Liver (tissue), 9 donors: ENCODE results near the gene GALNT9. TPM values are rescaled to one million over a fixed set of nuclear protein-coding genes. Genes with fewer than 3 reads are reported as not detected.

ENCODE experiments used
- DNase-seq: peaks from one replicate; pipeline ENCODE4 v3.0.0-alpha.2; 2017; ENCODE audit warnings: low spot score
- H3K27ac ChIP-seq, 2 donors: one replicate each; pipeline ENCODE4 v1.7.0; 2013; ENCODE audit warnings: inconsistent platforms in 2 of 2, low read length in 2 of 2, control low read depth in 1 of 2, low read depth in 1 of 2, mild to moderate bottlenecking in 1 of 2
- H3K27me3 ChIP-seq, 4 donors: one replicate each; pipeline versions ENCODE4 v1.6.1 to v1.7.0; 2013; ENCODE audit warnings: low read length in 3 of 4, inconsistent platforms in 1 of 4, mild to moderate bottlenecking in 1 of 4, moderate library complexity in 1 of 4; ENCODE audit not compliant: control insufficient read depth in 4 of 4, insufficient read depth in 4 of 4
- H3K36me3 ChIP-seq, 4 donors: one replicate each; pipeline versions ENCODE4 v1.6.1 to v1.7.0; 2013; ENCODE audit warnings: low read length in 3 of 4, mild to moderate bottlenecking in 3 of 4, low read depth in 1 of 4, moderate library complexity in 1 of 4; ENCODE audit not compliant: control insufficient read depth in 4 of 4, insufficient read depth in 3 of 4
- H3K4me1 ChIP-seq, 4 donors: one replicate each; pipeline versions ENCODE4 v1.6.1 to v1.7.0; 2013; ENCODE audit warnings: low read length in 3 of 4, mild to moderate bottlenecking in 3 of 4, moderate library complexity in 1 of 4; ENCODE audit not compliant: control insufficient read depth in 4 of 4, insufficient read depth in 4 of 4
- H3K4me3 ChIP-seq, 3 donors: one replicate each; pipeline versions ENCODE4 v1.6.1 to v1.7.0; 2013; ENCODE audit warnings: low read length in 3 of 3, control low read depth in 1 of 3, low read depth in 1 of 3, mild to moderate bottlenecking in 1 of 3
- H3K9ac ChIP-seq, 2 donors: one replicate each; pipeline ENCODE4 v1.7.0; 2013; ENCODE audit warnings: low read length in 2 of 2, mild to moderate bottlenecking in 2 of 2, moderate library complexity in 2 of 2, control low read depth in 1 of 2, low read depth in 1 of 2
- H3K9me3 ChIP-seq, 4 donors: one replicate each; pipeline versions ENCODE4 v1.6.1 to v1.7.0; 2013; ENCODE audit warnings: low read length in 3 of 4; ENCODE audit not compliant: control insufficient read depth in 4 of 4
- EGR1 ChIP-seq, 2 donors: IDR thresholded peaks; 2 replicates each; pipeline ENCODE4 v1.6.1; 2016 to 2018; ENCODE audit warnings: antibody characterized with exemption in 2 of 2, low read depth in 2 of 2
- GABPA ChIP-seq, 2 donors: IDR thresholded peaks in 1 of 2; conservative IDR thresholded peaks in 1 of 2; 2 replicates each; pipeline ENCODE4 v1.6.1; 2016; ENCODE audit warnings: antibody characterized with exemption in 2 of 2, mild to moderate bottlenecking in 1 of 2, moderate library complexity in 1 of 2
- HNF4A ChIP-seq, 2 donors: conservative IDR thresholded peaks; 2 replicates each; pipeline ENCODE4 v1.6.1; 2016; ENCODE audit warnings: antibody characterized with exemption in 2 of 2, mild to moderate bottlenecking in 2 of 2
- HNF4G ChIP-seq: IDR thresholded peaks from 2 replicates; pipeline ENCODE4 v1.6.1; 2016; ENCODE audit warnings: antibody characterized with exemption
- NR2F2 ChIP-seq: IDR thresholded peaks from 2 replicates; pipeline ENCODE4 v1.6.1; 2016; ENCODE audit warnings: antibody characterized with exemption
- RAD21 ChIP-seq, 2 donors: IDR thresholded peaks; 2 replicates each; pipeline ENCODE4 v1.6.1; 2016; ENCODE audit warnings: antibody characterized with exemption in 2 of 2, mild to moderate bottlenecking in 2 of 2
- RXRA ChIP-seq, 2 donors: IDR thresholded peaks; 2 replicates each; pipeline ENCODE4 v1.6.1; 2017 to 2018; ENCODE audit warnings: antibody characterized with exemption in 2 of 2, mild to moderate bottlenecking in 1 of 2
- SP1 ChIP-seq: IDR thresholded peaks from 2 replicates; pipeline ENCODE4 v1.6.1; 2018; ENCODE audit warnings: antibody characterized with exemption, mild to moderate bottlenecking
- TAF1 ChIP-seq: conservative IDR thresholded peaks from 2 replicates; pipeline ENCODE4 v1.6.1; 2016; ENCODE audit warnings: antibody characterized with exemption, mild to moderate bottlenecking
- WGBS: extraction: QIAGEN DNeasy Blood & Tissue Kit; methylation state at CpG from one replicate; pipeline ENCODE4 v1.1.7; 2013; 5-methylcytosine and 5-hydroxymethylcytosine counted together
- polyA plus RNA-seq, 2 donors: library from polyadenylated mRNA; stranded (reverse) in 1 of 2; unstranded in 1 of 2; fragments of 200-250 nt in 1 of 2; fragments of >200 nt in 1 of 2; fragmentation: Nextera tagmentation in 1 of 2; extraction: Ambion mirVana in 1 of 2; gene quantifications; one replicate each; pipeline versions ENCODE4 v1.2.1 to v1.2.3, GENCODE V29; 2013 to 2015
- total RNA-seq, 2 donors: library from RNA; depleted of rRNA; stranded (reverse); fragments of >200 nt; gene quantifications; one replicate each; pipeline ENCODE4 v1.2.3, GENCODE V29; 2014
- TF ChIP-seq, protein P1 (sequence below): fragments of 150-350 bp; IDR thresholded peaks from 2 replicates; pipeline ENCODE4 v1.5.1; 2017; ENCODE audit warnings: improper control_type of control experiment, low read depth, low read length; ENCODE audit not compliant: missing input control
- TF ChIP-seq, protein P2 (sequence below): IDR thresholded peaks from 2 replicates; pipeline ENCODE4 v1.6.1; 2016; ENCODE audit warnings: antibody characterized with exemption
- TF ChIP-seq, protein P3 (sequence below): IDR thresholded peaks from 2 replicates; pipeline ENCODE4 v1.6.1; 2016; ENCODE audit warnings: antibody characterized with exemption, mild to moderate bottlenecking
- TF ChIP-seq, protein P4 (sequence below): IDR thresholded peaks from 2 replicates; pipeline ENCODE4 v1.6.1; 2016; ENCODE audit warnings: antibody characterized with exemption
- donor health status: healthy.
- donor health status: healthy.
- donor health status: healthy.
- donor health status: healthy.
- donor health status: healthy.

GALNT9 gene
- total and polyA plus RNA-seq, 4 donors: 0.05 to 0.25 (median 0.09) TPM; not detected in 1

DNA sequence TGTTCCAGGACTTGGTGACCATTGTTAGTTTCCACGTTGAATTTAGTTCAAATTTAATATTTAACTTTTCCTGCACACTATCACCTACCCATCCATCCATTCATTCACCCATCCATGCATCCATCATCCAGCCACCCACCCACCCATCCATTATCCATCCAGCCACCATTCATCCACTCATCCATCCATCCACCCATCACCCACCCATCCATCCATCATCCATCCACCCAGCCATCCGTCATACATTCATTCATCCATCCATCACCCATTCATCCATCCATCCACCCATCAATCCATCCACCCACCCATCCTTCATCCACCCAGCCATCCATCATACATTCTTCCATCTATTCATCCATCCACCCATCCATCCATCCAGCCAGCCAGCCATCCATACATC lies 163.3 kb downstream of the GALNT9 start (continued):
- TF ChIP-seq, protein P1, sequence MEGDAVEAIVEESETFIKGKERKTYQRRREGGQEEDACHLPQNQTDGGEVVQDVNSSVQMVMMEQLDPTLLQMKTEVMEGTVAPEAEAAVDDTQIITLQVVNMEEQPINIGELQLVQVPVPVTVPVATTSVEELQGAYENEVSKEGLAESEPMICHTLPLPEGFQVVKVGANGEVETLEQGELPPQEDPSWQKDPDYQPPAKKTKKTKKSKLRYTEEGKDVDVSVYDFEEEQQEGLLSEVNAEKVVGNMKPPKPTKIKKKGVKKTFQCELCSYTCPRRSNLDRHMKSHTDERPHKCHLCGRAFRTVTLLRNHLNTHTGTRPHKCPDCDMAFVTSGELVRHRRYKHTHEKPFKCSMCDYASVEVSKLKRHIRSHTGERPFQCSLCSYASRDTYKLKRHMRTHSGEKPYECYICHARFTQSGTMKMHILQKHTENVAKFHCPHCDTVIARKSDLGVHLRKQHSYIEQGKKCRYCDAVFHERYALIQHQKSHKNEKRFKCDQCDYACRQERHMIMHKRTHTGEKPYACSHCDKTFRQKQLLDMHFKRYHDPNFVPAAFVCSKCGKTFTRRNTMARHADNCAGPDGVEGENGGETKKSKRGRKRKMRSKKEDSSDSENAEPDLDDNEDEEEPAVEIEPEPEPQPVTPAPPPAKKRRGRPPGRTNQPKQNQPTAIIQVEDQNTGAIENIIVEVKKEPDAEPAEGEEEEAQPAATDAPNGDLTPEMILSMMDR: no peak
- no peak for TF ChIP-seq EGR1 (IDR thresholded peaks at IDR 0.05; ENCODE audit: low read depth in 2 of 2)
- TF ChIP-seq, protein P2, sequence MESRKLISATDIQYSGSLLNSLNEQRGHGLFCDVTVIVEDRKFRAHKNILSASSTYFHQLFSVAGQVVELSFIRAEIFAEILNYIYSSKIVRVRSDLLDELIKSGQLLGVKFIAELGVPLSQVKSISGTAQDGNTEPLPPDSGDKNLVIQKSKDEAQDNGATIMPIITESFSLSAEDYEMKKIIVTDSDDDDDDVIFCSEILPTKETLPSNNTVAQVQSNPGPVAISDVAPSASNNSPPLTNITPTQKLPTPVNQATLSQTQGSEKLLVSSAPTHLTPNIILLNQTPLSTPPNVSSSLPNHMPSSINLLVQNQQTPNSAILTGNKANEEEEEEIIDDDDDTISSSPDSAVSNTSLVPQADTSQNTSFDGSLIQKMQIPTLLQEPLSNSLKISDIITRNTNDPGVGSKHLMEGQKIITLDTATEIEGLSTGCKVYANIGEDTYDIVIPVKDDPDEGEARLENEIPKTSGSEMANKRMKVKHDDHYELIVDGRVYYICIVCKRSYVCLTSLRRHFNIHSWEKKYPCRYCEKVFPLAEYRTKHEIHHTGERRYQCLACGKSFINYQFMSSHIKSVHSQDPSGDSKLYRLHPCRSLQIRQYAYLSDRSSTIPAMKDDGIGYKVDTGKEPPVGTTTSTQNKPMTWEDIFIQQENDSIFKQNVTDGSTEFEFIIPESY: no peak
- TF ChIP-seq GABPA (IDR thresholded peaks at IDR 0.05 in 1 of 2, conservative IDR thresholded peaks at IDR 0.05 in 1 of 2): no peak
- TF ChIP-seq SP1: no peak
- TF ChIP-seq RXRA (IDR thresholded peaks at IDR 0.05): no peak
- no peak for TF ChIP-seq HNF4A (conservative IDR thresholded peaks at IDR 0.05)

DNA sequence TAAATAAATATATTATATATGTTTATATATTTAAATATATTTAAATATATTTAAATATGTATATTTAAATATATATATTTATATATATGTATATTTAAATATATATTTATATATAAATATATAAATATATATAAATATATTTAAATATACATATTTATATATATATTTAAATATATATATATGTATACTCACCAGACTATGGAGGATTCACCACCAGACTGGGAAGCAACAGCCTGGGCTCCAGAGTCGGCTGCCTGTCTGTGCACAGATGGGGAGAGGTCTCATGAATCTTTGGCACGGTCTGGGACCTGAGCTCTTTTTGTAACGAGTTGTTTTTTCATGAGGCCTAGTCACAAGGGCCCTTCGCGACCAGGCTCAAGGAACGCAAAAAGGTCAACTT lies 163.8 kb downstream of the GALNT9 start:
- WGBS: 97% methylated on average over 6 of the region's 6 CpGs
- peaks cover 2 to 14% (median 11%) of the 10 kb centered on the region in 4 donors for H3K4me1 ChIP-seq
- DNase-seq: no peak
- no peak overlapping the region for H3K4me3 ChIP-seq
- TF ChIP-seq HNF4G: no peak
- TF ChIP-seq TAF1: no peak
- no peak for TF ChIP-seq NR2F2
- TF ChIP-seq, protein P3, sequence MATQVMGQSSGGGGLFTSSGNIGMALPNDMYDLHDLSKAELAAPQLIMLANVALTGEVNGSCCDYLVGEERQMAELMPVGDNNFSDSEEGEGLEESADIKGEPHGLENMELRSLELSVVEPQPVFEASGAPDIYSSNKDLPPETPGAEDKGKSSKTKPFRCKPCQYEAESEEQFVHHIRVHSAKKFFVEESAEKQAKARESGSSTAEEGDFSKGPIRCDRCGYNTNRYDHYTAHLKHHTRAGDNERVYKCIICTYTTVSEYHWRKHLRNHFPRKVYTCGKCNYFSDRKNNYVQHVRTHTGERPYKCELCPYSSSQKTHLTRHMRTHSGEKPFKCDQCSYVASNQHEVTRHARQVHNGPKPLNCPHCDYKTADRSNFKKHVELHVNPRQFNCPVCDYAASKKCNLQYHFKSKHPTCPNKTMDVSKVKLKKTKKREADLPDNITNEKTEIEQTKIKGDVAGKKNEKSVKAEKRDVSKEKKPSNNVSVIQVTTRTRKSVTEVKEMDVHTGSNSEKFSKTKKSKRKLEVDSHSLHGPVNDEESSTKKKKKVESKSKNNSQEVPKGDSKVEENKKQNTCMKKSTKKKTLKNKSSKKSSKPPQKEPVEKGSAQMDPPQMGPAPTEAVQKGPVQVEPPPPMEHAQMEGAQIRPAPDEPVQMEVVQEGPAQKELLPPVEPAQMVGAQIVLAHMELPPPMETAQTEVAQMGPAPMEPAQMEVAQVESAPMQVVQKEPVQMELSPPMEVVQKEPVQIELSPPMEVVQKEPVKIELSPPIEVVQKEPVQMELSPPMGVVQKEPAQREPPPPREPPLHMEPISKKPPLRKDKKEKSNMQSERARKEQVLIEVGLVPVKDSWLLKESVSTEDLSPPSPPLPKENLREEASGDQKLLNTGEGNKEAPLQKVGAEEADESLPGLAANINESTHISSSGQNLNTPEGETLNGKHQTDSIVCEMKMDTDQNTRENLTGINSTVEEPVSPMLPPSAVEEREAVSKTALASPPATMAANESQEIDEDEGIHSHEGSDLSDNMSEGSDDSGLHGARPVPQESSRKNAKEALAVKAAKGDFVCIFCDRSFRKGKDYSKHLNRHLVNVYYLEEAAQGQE: no peak
- TF ChIP-seq RAD21 (IDR thresholded peaks at IDR 0.05): no peak
- no peaks in the 10 kb centered on the region for H3K9me3 ChIP-seq
- H3K27me3 ChIP-seq: peaks cover 0 to 4% (median 0%) of the 10 kb centered on the region in 4 donors
- H3K27ac ChIP-seq: no peak overlapping the region
- no peaks in the 10 kb centered on the region for H3K36me3 ChIP-seq
- no peak overlapping the region for H3K9ac ChIP-seq

DNA sequence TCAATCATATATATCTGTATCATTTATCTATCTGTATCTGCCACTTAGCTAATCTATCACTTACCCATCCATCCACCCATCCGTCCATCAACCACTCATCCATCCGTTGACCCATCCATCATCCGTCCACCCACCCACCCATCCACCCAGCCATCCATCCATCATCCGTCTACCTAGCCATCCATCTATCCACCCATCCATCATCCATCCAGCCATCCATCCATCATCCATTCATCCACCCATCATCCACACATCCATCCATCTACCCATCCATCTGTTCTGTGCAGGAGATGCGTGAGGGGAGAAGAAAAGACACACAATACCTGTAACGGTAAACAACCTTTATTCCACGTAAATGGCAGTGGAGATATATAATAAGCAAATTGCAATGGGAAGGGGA lies 165.0 kb downstream of the GALNT9 start:
- no peak overlapping the region for H3K9ac ChIP-seq
- 80% methylated on average over 7 of the region's 7 CpGs for WGBS
- no peak overlapping the region for H3K27ac ChIP-seq
- TF ChIP-seq HNF4A (conservative IDR thresholded peaks at IDR 0.05): no peak
- TF ChIP-seq, protein P2: no peak
- TF ChIP-seq, protein P4, sequence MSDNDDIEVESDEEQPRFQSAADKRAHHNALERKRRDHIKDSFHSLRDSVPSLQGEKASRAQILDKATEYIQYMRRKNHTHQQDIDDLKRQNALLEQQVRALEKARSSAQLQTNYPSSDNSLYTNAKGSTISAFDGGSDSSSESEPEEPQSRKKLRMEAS: no peak
- no peak for TF ChIP-seq SP1
- peaks cover 0 to 2% (median 0%) of the 10 kb centered on the region in 4 donors for H3K27me3 ChIP-seq
- no peaks in the 10 kb centered on the region for H3K36me3 ChIP-seq
- no peak overlapping the region for H3K4me3 ChIP-seq
- peaks cover 2 to 14% (median 11%) of the 10 kb centered on the region in 4 donors for H3K4me1 ChIP-seq
- H3K9me3 ChIP-seq: no peaks in the 10 kb centered on the region
- no peak for DNase-seq
